HG03095 (cell line): ENCODE results near the gene MALT1.
"Not testable (repeated sequence)": the region's sequence is repeated elsewhere in the genome, so short reads cannot be mapped to it uniquely, and the experiment has no call there.

Experiments used
- ATAC-seq: cut with Tn5 transposase; IDR thresholded peaks from one replicate; pipeline ENCODE4 v1.9.1; 2021; ENCODE audit warnings: moderate library complexity; ENCODE audit not compliant: unreplicated experiment

Gene MALT1

DNA sequence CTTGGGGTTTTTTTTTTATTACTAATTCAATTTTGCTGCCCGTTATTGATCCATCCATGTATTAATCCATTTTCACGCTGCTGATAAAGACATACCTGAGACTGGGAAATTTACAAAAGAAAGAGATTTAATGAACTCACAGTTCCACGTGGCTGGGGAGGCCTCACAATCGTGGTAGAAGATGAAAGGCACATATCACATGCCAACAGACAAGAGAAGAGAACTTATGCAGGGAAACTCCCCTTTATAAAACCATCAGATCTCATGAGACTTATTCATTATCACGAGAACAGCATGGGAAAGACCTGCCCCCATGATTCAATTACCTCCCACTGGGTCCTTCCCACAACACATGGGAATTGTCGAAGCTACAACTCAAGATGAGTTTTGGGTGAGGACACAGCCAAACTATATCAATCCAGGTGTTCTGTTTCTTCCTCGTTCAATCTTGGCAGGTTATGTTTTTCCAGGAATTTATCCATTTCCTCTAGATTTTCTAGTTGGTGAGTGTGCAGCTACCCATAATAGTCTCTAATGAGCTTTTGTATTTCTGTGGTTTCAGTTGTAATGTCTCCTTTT lies 18.0 kb upstream of the MALT1 start:
- ATAC-seq, result not testable (repeated sequence)

DNA sequence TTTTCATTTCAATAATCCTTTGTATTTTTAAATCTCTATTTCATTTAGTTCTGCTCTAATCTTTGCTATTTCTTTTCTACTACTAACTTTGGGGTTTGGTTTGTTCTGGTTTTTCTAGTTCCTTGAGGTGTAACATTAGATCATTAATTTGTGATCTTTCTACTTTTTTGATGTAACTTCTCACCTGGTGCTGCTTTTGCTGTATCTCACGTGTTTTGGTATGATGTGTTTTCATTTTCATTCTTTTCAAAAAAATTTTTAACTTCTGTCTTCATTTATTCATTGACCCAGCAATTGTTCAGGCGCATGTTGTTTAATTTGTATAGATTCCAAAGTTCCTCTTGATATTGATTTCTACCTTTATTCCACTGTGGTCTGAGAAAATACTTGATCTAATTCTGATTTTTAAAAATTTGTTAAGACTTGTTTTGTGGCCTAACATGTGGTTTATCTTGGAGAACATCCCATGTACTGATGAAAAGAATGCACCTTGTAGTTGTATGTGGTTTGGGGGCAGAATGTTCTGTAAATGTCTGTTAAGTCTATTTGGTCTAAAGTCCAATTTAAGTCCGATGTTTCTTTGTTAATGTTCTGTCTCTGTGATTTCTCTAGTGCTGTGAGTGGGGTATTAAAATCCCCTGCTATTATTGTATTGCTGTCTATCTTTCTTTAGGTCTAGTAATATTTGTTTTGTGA lies 17.3 kb upstream of the MALT1 start:
- ATAC-seq, result no peak

DNA sequence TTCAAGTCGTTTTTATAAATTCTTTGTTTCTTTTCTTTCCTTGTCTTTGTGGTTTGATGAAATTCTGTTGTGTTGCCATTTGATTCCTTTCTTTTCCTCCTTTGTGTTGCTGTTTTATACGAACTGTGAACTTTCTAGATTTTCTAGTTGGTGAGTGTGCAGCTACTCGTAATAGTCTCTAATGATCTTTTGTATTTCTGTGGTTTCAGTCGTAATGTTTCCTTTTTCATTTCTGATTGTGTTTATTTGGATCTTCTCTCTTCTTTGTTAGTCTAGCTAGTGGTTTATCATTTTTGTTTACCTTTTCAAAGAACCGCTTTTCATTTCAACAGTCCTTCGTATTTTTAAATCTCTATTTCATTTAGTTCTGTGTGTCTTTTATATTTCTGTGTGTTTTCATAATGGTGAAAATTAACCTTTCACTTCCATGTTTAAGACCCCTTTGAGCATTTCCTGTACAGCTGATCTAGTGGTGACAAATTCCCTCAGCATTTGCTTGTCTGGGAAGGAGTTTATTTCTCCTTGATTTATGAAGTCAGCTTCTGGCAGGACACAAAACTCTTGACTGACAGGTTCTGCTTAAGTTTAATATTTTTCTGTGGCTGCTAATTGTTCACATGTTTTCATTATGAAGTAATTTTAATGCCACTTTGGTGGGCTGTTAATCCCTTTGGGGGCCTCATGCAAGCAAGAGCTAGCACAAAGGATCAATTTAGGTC lies 16.2 kb upstream of the MALT1 start:
- ATAC-seq, result no peak

DNA sequence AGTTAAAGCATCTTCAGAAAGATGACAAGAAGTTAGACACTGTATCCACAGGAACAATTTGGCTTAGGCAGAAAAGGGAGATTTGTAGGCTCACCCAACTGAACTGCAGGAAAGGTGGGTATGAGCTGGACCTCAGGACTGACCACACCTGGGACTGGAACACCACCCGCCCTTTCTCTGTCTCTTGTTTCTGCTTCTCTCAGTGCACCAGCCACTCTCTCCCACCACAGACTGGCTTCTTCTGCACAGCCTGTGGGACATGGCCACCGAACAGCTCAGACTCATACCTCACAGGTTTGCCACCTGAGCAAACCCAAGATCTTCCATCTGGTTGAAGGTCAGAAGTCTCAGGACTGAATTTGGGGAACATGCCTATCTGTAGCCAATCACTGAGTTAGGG lies 14.2 kb upstream of the MALT1 start:
- no peak for ATAC-seq

DNA sequence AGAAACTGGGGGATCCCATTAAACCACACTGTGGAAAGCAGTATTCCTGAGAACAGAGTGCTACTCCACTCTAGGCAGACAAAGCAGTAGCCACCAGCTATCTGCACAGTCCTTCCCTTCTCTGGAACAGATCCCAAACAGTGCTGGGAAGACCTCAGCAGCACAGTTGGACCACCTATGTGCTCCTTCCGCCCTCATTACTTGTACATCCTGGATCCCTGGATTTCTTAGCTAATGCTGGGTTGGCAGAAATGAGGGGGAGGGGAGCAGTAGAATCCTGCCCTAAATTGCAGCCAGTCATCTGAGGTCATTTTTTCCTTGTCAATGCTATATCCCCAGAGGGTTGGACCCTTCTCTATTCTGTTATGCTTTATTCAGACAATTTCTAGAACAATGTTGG lies 13.8 kb upstream of the MALT1 start:
- ATAC-seq, result no peak

DNA sequence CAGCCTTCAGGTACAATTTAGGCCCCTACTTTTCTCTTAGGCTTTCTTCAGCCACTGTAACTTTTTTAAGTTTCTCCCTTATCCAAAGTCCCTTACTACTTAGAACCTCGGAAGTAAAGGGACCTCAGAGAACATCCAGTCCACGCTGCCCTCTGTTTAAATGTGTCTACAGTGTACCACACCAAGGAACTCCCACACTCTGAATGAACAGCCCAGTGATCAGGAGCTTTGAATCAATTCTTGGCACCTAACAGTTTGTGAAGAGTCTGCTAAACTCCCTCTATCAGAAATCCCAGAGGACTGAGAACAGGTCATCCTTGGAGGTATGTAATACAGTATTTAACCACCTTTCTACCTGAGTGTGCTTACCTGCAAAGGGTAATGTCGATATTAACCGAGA lies 11.6 kb upstream of the MALT1 start:
- no peak for ATAC-seq

DNA sequence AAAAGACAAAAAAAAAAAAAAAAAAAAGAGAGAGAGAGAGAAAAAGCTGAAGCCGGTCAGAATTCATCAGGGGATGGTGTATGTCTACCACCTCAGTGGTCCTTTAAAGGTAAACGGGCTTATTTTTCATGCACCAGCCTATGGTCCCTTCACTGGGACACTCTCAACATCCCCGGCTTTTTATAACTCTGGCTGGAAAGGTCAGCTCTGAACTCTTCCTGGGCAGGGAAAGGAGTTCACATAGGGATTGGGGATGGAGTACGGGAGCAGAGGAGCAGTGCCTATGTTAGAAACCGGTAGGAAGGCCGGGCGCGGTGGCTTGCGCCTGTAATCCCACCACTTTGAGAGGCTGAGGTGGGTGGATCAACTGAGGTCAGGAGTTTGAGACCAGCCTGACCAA lies 10.3 kb upstream of the MALT1 start:
- no peak for ATAC-seq

DNA sequence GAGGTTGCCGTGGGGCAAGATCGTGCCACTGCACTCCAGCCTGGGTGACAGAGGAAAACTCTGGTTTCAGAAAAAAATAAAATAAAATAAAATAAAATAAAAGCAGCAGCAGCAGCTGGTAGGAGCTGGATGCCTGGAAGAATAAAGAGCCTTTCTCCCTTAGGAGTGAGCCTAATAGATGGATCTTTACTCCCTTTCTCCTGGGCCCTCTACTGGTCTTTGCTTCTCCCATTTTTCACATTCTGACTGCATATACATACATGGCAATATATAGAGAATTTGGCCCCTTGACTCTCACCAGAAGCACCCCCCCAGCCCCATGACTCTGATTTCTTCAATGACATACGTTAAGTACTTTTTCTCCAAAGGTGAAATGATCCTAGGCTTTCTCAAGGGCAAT lies 9.8 kb upstream of the MALT1 start:
- no peak for ATAC-seq

DNA sequence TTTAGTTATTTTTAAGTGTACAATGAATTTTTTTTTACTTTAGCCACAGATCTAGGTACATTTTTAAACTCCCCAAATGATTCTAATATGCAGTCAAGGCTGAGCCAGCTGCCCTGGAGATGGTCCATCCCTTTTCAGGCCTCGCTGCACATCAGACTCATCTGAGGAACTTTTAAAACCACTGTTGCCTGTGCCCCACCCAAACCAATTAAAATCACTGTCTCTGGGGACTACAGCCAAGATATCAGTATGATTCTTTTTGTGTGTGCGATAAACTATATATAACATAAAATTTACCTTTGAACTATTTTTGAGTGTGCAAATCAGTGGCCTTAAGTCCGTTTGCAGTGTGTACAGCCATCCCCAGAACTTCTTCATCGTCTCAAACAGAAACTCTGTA lies 9.1 kb upstream of the MALT1 start:
- peak; percentile 27 for ATAC-seq

DNA sequence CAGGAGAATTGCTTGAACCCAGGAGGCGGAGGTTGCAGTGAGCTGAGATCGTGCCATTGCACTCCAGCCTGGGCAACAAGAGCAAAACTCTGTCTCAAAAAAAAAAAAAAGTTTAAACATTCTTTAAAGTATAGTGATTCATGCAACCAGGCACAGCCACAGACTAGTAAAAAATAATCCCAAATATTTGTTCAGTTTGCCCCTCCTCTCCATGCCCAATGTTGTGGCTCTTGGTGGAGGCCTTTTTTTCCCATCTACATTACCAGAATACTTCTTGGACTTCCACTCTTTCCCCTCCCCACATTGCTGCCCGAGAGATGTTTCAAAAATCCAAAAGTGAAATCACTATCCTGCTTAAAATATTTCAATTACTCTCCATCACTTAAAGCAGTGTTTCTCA lies 5.1 kb upstream of the MALT1 start:
- ATAC-seq, result no peak

DNA sequence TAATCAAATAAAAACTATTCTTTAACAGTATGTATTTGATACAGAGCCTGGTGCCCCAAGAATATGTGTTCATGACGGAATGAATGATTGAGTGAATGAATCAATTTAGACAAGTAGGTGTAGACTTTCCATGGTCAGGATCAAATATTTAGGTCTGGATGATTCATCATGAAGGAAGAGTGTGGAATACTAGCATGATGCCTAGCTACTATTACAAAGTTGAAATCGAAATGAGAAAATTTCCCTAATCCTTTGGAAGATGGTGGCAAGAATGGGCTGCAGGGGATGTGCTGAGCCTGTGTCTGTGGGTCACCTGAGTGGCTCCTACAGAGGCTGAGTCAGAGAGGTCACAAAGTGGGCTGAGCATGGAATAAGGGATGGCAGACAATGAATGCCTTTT lies 3.1 kb upstream of the MALT1 start:
- no peak for ATAC-seq

DNA sequence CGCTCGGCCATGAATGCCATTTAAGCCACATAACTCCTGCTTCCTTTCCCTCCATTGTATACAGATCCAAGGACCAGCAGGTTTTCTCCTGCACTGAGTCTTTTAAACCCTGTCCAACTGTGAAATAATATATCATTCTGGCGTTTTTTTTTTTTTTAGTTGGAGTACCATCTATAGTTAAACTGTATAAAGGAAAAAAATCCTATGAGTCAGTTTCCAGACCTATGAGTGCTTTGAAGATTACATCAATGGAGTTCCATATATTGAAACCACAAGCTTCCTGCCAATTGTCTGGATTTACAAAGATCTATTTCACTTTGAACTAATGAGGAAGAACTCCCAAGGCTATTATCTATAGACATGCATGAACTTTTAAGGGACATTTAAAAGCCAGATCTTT lies 2.4 kb upstream of the MALT1 start:
- no peak for ATAC-seq

DNA sequence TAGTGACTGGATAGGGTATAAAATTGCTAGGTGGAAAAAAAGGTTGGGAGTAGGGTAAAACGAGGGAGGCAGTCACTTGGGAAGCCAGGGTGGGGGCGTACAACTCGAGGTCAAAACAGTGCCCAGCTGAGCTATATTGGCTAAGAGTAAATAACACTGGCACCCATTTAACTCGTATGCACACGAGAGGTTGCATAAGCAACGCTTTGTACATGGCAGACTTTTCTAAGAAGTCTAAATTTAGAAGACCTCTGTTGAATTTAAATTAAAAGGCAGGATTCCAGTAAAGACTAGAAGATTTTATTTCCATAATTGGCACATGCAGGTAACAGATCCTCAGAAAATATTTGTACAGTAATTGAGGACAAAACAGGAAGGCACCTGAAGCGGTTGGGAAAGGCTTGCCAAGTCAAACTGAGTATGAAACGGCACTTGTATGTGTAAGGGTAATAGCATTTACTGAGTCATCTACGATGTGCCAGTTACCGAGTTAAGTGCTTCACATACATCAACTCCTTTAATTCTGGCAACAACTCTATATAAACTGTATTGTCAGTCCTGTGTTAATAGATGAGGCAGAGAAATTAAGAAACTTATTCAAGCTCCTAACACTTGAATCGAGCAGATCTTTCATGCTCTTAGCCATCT lies 1.4 kb upstream of the MALT1 start:
- ATAC-seq, result no peak

DNA sequence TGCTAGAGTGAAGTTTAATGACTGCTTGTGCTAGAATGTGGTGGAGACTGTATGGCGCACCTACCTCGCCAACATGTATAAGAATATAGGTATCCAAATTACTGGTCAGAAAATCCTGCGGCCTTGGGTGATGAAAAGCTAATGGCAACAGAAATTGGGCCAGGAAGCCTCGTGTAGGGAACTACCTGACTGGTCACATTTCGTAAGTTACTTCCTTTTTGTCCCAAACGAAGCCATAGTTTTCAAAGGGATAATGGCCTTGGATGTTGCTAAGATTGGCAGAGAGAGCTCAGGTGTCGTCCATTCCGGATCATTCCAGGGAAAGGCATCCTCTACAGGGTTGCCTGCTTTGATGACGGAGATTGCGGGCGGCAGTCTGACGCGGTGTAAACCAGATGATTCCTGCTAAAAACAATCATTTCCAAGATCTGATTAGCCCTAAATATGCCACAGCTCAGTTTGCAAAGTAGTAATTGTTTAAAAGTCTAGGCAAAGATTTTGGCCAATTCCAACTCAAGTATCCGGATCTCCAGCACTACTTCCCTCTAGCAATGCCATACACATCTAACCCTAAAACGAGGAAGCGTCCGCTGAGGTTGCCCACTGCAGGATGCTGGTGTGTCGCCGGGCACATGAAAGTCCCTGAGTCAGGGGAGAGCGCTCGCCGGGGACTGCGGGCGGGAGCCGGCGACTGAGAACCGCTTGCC lies 708 bp upstream of the MALT1 start:
- no peak for ATAC-seq

DNA sequence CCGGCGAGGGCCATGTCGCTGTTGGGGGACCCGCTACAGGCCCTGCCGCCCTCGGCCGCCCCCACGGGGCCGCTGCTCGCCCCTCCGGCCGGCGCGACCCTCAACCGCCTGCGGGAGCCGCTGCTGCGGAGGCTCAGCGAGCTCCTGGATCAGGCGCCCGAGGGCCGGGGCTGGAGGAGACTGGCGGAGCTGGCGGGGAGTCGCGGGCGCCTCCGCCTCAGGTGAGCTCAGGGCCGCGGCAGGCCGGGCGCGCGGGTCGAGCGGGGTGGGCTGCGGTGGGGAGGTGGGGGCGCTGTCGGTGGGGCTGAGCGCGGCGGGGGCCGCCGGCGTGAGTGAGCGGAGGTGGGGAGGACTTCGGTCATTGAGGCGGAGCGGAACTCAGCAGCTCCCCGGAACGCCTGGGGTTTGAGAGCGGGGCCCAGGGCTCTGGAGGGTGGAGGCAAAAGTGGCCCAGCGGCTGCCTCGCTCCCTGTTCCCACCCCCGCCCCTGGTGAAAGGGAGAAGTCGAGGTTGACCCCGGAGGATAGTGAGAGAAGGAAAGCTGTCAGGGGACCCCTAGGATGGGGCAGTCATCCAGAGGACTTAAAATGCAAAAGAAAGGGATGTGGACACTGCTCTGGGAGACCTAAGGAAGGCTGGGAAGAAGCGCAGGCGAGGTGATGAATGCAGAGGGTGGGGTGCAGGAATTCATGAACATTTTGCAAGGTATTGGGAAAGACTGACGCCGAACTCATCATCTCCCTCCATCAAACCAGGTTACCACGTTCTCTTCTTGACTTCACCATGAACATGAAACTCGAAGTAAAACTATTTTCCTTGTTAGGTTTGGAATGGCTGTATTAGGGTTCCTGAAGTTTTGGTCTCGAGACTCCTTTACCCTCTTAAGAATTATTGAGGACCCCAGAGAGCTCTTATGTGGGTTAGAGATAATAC lies 633 bp downstream of the MALT1 start:
- peak; percentile 27 for ATAC-seq

DNA sequence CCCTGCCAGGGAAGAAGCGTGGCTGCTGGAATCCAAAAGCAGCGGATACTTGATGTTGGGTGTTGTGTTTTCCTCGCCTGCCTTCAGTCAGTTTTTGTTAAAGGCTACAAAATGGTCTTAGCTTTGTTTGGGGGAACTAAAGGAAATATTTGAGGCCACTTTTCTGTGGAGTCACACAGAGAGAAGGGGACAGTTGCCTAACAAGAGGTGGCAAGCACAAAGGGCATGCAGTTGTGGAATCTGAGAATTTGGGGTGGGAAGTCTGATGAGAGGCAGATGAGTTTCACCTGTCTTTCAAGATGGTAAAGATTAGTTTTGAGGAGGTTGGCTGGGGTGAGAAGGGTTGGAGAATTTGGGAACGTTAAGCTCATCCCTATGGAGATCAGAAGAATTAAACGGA lies 2.9 kb downstream of the MALT1 start:
- ATAC-seq, result no peak

DNA sequence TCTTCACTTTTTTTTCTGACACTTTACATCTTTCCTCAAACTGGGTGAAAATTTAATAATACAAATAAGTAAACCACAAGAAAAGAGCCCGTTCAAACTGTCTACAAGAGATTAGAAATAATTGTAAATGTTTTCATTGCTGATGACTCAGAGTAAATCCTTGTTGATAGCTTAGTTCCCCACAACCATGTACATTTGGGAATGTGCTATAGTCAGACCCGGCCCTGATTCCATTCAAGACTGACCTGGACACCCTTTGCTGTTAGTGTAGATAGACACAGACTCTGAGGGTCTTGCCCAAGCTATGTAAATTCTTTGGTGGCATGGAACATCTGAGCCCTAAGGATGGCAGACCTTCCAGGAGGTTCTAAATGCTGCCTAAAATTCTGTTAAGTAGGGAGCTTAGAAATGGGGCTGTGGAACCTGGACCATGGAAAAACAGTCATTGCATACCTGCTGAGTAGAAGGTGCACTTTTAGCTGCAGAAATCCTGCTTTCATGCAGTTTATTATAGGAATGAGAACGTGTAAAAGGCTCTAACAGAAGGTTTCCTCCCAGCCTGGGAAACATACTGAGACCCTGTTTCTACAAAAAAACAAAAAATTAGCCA lies 3.7 kb downstream of the MALT1 start:
- no peak for ATAC-seq

DNA sequence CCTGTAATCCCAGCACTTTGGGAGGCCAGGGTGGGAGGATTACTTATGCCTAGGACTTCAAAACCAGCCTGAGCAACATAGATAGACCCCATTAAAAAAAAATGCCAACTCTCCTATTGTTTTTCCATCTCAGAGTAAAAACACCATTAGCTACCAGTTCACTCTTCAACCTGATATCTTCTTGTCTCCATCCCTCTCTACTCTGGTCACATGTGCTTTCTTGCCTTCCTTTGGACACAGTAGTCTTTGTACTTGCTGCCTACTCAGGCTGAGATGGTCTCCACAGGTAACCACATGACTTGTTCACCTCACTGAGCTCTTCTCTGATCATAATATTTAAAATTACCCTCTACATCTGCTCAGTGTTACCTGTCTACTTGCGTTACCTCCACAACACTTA lies 5.0 kb downstream of the MALT1 start:
- no peak for ATAC-seq

DNA sequence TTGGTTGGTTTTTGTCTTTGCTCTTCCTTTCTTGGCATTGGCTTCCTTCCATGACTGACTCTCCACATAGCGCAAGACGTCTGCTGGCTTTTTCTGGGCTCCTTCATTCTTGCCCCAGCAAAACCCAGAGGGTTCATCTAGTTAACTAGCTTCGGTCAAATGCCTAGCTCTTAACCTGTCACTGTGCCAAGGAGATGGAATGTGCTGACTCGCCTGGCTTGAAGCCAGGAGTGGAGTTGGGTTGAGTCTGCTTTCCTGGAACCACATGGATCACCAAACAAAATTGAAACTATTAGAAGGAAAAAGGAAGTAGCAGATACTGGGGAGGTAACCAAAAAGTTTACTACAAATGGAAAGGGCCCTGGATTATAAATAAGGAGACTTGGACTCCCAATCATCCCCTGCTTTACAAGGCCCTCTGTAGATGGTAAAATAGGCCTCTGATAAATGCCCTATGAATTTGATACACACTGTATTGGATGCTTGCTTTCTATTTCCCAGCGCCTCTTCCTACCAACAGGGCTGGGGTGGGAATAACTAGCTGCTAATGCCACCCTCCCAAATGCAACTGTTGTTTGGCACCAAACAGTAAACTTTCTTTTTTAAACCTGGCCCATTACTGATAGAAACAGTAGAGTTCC lies 11.3 kb downstream of the MALT1 start:
- no peak for ATAC-seq
